GM19463 (cell line): ENCODE measurements around the gene EPN2.
A peak's percentile ranks its signal among the peaks of the same experiment; 100 is the strongest.

Experiments used
- ATAC-seq: cut with Tn5 transposase; IDR thresholded peaks from one replicate; pipeline ENCODE4 v1.9.1; 2021; ENCODE audit warnings: mild to moderate bottlenecking, moderate library complexity; ENCODE audit not compliant: unreplicated experiment

The EPN2 gene

GRCh38 chr17:19363114-19363438 lies 125.9 kb downstream of the EPN2 start:
- no peak for ATAC-seq

DNA sequence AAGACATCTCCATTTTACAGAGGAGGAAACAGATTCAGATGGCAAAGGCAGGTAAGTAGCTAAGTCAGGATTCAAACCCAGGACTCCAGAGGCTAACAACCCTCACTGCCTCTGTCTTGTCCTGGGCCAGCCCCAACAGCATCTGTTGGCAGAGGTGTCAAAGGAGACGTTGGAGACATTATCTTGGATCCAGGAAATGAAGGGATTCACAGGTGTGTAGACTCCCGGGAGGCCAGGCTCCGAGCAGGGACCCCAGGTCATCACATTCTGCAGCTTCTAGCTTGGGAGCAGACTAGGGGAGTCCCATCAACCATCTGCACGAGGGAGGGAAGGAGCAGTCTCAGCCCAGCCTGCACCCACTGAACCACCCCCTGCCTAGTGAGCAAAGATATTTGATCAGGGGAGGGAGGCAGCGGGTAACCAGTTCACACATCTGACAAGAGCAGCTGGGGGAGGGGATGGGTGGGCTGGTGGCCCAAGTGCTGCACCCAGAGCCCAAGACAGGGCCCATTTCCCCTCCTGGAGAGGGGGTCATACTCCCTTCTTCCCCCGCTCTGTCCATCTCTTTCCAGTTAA lies 126.4 kb downstream of the EPN2 start:
- no peak for ATAC-seq

- ATAC-seq: no peak
Measured at GRCh38 chr17:19364699-19365498, 127.7 kb downstream of the EPN2 start.

DNA sequence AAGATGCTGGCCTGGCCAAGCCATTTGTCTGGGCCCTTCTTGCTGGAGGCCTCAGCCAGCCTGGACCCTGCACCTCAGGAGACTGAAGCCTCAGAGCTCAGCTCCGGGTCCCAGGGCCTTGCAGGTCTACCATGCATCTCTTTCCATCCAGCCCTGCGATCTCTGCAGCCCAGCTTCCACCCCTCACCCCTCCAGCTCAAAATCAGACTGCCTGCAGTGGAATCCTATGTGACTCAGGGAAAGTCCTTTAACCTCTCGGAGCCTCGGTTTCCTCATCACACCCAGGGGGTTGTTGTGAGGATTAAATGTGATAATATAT lies 128.3 kb downstream of the EPN2 start:
- no peak for ATAC-seq

- ATAC-seq: no peak
Measured at GRCh38 chr17:19365833-19366636, 128.9 kb downstream of the EPN2 start.

DNA sequence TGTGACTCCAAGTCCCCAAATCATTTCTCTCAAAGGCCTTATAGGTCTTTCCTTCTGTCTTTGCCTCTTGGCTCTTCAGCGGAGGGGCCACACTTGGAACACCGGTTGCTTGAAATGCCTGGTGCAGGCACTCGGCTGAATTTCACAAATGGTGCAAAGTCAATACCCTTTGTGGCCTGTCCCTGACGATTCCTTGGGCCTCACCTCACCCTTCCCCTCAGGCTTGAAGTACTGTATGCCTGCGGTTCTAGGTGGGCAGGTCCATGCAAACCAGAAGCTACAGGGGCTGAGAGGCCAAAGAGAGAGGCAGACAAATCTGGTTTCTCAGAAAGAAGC lies 129.4 kb downstream of the EPN2 start:
- ATAC-seq: no peak

GRCh38 chr17:19368229-19368628 lies 131.1 kb downstream of the EPN2 start:
- ATAC-seq: no peak

DNA sequence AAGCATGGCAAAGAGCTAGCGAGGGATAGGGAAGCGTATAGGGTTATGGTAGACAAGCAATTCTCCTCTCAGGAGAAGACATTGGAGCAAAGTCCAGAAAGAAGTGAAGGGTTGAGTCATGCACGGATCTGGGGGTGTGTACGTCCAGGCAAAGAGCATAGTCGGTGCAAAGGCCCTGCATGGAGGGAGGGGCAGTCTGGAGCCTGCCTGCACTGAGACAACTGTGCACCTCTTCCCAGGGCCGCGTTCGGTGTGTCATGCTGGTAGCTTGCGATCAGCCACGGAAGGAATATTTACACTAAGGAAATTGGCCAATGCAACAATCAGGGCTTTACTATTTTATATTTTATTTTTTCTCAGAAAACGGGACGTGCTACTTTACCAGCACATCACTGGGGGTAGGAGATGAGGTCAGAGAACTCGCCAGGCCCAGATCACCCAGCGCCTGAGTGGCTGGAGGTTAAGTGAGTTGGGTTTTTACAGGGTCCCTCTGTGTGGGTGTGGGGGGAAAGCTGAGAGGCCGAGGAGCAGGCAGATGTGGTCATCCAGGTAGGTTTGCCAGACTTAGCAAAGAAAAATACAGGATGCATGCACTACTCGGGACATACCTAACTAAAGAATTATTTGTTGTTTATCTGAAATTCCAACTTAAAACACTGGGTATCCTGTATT lies 132.1 kb downstream of the EPN2 start:
- no peak for ATAC-seq

GRCh38 chr17:19369846-19370492 lies 132.8 kb downstream of the EPN2 start:
- no peak for ATAC-seq

DNA sequence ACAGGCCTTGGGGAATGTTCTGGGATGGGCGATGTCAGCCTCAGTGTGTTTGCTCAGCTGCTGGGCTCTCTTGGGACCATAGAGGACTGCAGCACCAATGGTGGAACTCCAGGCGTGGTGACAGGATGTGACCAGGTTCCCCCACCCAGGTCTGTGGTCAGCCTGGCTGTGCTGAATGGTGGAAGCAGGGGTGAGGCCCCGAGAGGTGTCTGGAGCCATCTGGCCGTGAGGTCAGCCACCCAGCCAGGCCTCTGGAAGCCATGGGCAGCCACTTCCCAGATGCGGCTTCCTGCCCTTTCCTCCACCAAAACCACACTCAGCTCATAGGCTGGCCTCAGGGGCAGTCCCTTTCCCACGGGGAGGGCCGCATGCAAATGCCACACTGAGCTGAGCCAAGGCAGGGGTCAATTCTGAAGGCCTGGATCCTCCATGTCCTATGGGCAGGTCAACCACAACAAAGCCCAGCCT lies 133.4 kb downstream of the EPN2 start:
- ATAC-seq: peak; percentile 67

- no peak for ATAC-seq
Measured at GRCh38 chr17:19371259-19372010, 134.3 kb downstream of the EPN2 start.

GRCh38 chr17:19372011-19372370 lies 134.8 kb downstream of the EPN2 start:
- ATAC-seq: no peak

DNA sequence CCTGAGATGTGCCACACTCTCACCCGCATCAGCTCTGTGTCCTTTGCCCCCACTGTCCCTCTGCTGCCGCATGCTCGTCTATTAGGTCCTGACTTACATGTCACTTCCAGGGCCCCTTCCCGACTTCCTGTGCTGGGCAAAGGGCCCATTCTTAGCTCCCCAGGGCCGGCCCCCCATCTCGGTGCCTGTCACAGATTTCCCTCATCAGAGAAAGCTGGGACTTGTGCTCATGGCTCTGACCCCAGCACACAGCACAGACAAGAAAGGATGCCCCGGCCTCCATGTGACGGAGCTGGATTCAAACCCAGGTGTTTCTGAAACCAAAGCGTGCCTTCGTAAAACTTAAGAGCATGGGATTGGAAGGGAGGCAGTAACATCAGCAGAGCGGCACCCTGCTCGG lies 135.3 kb downstream of the EPN2 start:
- ATAC-seq: no peak

DNA sequence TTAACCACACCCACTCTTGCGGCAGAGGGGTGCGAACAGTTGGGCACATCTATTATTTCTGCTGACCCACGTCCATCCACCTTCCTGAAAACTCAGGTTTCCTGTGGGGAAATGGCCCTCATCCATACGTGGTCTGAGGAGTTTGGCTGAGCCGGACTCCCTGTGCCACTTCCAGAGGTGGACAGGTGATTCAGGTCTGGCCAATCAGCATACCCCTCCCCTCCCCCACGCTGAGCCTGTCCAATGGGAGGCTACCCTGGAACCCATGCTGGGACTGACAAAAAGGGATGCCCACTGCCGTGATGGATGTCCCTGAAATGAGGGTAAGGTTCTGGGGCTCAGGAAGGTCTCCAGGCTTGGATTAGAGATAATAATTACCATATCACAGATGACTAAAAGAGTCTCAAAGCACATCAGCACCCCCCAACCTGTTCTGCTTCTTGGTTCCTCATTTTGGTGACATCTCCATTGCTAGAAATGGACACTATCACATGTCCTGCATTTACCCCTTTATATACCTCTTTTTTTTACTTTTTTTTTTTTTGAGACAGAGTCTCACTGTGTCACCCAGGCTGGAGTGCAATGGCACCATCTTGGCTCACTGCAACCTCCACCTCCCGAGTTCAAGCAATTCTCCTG lies 135.8 kb downstream of the EPN2 start:
- ATAC-seq: no peak

- no peak for ATAC-seq
Measured at GRCh38 chr17:19374136-19374535, 137.0 kb downstream of the EPN2 start.

- no peak for ATAC-seq
Measured at GRCh38 chr17:19375732-19376131, 138.6 kb downstream of the EPN2 start.

- no peak for ATAC-seq
Measured at GRCh38 chr17:19376811-19377210, 139.6 kb downstream of the EPN2 start.

GRCh38 chr17:19377602-19378415 lies 140.6 kb downstream of the EPN2 start:
- ATAC-seq: peak; percentile 93
